WTC11 (cell line): Measurements from ENCODE around the gene ITK.

Experiments used
- CREB1 ChIP-seq: sonication (generic); formaldehyde crosslinking; IDR thresholded peaks from 2 replicates; pipeline ENCODE4 v1.8.0; 2023; ENCODE audit warnings: mild to moderate bottlenecking, missing genetic modification reagents
- FOXK1 ChIP-seq: sonication (generic); formaldehyde crosslinking; IDR thresholded peaks from 2 replicates; pipeline ENCODE4 v1.8.0; 2022; ENCODE audit warnings: mild to moderate bottlenecking, moderate library complexity, missing genetic modification reagents
- TEAD1 ChIP-seq: sonication (generic); formaldehyde crosslinking; IDR thresholded peaks from 2 replicates; pipeline ENCODE4 v1.8.0; 2022; ENCODE audit warnings: mild to moderate bottlenecking, missing genetic modification reagents
- TF ChIP-seq, protein P1 (sequence below): sonication (generic); formaldehyde crosslinking; IDR thresholded peaks from 2 replicates; pipeline ENCODE4 v1.8.0; 2023; ENCODE audit warnings: mild to moderate bottlenecking, missing genetic modification reagents
- TF ChIP-seq, protein P2 (sequence below): fragments of 200-600 bp; IDR thresholded peaks from 2 replicates; pipeline ENCODE4 v1.8.0; 2022; ENCODE audit warnings: antibody characterized with exemption
- TF ChIP-seq, protein P3 (sequence below): sonication (generic); formaldehyde crosslinking; IDR thresholded peaks from 2 replicates; pipeline ENCODE4 v1.8.1; 2022; ENCODE audit warnings: mild to moderate bottlenecking, moderate library complexity, missing genetic modification reagents
- TF ChIP-seq, protein P4 (sequence below): sonication (generic); formaldehyde crosslinking; IDR thresholded peaks from 2 replicates; pipeline ENCODE4 v1.8.1; 2023; ENCODE audit warnings: mild to moderate bottlenecking, missing genetic modification reagents
- TF ChIP-seq, protein P5 (sequence below): fragments of 250-450 bp; sonication (Bioruptor Pico); IDR thresholded peaks from 2 replicates; pipeline ENCODE4 v1.9.0; 2021; ENCODE audit warnings: mild to moderate bottlenecking
- TF ChIP-seq, protein P6 (sequence below): sonication (generic); formaldehyde crosslinking; conservative IDR thresholded peaks from 2 replicates; pipeline ENCODE4 v1.8.1; 2022; ENCODE audit warnings: mild to moderate bottlenecking, missing genetic modification reagents
- TF ChIP-seq, protein P7 (sequence below): sonication (generic); formaldehyde crosslinking; IDR thresholded peaks from 2 replicates; pipeline ENCODE4 v1.8.1; 2023; ENCODE audit warnings: mild to moderate bottlenecking, missing genetic modification reagents
- TF ChIP-seq, protein P8 (sequence below): sonication (generic); formaldehyde crosslinking; IDR thresholded peaks from 2 replicates; pipeline ENCODE4 v1.8.0; 2023; ENCODE audit warnings: missing genetic modification reagents

DNA sequence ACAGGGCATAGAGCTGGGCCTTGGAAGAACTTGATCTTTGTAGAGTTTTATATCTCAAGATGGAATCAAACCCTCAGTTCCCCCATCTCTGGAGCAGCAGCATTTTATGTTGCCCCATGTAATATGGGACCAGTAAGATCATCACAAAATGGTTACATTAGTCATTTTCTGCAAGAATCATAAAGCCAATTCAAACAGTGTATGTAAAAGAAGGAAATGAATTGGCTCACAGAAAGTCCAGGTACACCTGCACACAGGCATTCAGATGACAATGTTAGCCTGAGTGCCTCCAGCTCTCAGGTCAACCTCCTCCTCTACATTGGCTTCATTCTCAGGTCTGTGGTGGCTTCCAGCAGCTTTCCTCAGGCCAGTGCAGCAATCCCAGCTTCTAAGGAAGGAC is 120.4 kb downstream of the ITK start:
- TF ChIP-seq, protein P1, sequence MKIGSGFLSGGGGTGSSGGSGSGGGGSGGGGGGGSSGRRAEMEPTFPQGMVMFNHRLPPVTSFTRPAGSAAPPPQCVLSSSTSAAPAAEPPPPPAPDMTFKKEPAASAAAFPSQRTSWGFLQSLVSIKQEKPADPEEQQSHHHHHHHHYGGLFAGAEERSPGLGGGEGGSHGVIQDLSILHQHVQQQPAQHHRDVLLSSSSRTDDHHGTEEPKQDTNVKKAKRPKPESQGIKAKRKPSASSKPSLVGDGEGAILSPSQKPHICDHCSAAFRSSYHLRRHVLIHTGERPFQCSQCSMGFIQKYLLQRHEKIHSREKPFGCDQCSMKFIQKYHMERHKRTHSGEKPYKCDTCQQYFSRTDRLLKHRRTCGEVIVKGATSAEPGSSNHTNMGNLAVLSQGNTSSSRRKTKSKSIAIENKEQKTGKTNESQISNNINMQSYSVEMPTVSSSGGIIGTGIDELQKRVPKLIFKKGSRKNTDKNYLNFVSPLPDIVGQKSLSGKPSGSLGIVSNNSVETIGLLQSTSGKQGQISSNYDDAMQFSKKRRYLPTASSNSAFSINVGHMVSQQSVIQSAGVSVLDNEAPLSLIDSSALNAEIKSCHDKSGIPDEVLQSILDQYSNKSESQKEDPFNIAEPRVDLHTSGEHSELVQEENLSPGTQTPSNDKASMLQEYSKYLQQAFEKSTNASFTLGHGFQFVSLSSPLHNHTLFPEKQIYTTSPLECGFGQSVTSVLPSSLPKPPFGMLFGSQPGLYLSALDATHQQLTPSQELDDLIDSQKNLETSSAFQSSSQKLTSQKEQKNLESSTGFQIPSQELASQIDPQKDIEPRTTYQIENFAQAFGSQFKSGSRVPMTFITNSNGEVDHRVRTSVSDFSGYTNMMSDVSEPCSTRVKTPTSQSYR = no peak
- TF ChIP-seq, protein P2, sequence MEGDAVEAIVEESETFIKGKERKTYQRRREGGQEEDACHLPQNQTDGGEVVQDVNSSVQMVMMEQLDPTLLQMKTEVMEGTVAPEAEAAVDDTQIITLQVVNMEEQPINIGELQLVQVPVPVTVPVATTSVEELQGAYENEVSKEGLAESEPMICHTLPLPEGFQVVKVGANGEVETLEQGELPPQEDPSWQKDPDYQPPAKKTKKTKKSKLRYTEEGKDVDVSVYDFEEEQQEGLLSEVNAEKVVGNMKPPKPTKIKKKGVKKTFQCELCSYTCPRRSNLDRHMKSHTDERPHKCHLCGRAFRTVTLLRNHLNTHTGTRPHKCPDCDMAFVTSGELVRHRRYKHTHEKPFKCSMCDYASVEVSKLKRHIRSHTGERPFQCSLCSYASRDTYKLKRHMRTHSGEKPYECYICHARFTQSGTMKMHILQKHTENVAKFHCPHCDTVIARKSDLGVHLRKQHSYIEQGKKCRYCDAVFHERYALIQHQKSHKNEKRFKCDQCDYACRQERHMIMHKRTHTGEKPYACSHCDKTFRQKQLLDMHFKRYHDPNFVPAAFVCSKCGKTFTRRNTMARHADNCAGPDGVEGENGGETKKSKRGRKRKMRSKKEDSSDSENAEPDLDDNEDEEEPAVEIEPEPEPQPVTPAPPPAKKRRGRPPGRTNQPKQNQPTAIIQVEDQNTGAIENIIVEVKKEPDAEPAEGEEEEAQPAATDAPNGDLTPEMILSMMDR = no peak
- TF ChIP-seq, protein P3, sequence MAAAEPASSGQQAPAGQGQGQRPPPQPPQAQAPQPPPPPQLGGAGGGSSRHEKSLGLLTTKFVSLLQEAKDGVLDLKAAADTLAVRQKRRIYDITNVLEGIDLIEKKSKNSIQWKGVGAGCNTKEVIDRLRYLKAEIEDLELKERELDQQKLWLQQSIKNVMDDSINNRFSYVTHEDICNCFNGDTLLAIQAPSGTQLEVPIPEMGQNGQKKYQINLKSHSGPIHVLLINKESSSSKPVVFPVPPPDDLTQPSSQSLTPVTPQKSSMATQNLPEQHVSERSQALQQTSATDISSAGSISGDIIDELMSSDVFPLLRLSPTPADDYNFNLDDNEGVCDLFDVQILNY (CRISPR knock-in tag) = no peak
- TF ChIP-seq, protein P4, sequence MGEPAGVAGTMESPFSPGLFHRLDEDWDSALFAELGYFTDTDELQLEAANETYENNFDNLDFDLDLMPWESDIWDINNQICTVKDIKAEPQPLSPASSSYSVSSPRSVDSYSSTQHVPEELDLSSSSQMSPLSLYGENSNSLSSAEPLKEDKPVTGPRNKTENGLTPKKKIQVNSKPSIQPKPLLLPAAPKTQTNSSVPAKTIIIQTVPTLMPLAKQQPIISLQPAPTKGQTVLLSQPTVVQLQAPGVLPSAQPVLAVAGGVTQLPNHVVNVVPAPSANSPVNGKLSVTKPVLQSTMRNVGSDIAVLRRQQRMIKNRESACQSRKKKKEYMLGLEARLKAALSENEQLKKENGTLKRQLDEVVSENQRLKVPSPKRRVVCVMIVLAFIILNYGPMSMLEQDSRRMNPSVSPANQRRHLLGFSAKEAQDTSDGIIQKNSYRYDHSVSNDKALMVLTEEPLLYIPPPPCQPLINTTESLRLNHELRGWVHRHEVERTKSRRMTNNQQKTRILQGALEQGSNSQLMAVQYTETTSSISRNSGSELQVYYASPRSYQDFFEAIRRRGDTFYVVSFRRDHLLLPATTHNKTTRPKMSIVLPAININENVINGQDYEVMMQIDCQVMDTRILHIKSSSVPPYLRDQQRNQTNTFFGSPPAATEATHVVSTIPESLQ (CRISPR knock-in tag) = no peak
- TF ChIP-seq CREB1 (CRISPR knock-in tag) (no peak), TEAD1 (CRISPR knock-in tag) (no peak), FOXK1 (CRISPR knock-in tag) (no peak)
- TF ChIP-seq, protein P5, sequence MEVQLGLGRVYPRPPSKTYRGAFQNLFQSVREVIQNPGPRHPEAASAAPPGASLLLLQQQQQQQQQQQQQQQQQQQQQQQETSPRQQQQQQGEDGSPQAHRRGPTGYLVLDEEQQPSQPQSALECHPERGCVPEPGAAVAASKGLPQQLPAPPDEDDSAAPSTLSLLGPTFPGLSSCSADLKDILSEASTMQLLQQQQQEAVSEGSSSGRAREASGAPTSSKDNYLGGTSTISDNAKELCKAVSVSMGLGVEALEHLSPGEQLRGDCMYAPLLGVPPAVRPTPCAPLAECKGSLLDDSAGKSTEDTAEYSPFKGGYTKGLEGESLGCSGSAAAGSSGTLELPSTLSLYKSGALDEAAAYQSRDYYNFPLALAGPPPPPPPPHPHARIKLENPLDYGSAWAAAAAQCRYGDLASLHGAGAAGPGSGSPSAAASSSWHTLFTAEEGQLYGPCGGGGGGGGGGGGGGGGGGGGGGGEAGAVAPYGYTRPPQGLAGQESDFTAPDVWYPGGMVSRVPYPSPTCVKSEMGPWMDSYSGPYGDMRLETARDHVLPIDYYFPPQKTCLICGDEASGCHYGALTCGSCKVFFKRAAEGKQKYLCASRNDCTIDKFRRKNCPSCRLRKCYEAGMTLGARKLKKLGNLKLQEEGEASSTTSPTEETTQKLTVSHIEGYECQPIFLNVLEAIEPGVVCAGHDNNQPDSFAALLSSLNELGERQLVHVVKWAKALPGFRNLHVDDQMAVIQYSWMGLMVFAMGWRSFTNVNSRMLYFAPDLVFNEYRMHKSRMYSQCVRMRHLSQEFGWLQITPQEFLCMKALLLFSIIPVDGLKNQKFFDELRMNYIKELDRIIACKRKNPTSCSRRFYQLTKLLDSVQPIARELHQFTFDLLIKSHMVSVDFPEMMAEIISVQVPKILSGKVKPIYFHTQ (CRISPR knock-in tag) = no peak
- TF ChIP-seq, protein P6, sequence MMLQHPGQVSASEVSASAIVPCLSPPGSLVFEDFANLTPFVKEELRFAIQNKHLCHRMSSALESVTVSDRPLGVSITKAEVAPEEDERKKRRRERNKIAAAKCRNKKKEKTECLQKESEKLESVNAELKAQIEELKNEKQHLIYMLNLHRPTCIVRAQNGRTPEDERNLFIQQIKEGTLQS (CRISPR knock-in tag) = no peak
- TF ChIP-seq, protein P7, sequence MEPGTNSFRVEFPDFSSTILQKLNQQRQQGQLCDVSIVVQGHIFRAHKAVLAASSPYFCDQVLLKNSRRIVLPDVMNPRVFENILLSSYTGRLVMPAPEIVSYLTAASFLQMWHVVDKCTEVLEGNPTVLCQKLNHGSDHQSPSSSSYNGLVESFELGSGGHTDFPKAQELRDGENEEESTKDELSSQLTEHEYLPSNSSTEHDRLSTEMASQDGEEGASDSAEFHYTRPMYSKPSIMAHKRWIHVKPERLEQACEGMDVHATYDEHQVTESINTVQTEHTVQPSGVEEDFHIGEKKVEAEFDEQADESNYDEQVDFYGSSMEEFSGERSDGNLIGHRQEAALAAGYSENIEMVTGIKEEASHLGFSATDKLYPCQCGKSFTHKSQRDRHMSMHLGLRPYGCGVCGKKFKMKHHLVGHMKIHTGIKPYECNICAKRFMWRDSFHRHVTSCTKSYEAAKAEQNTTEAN = no peak
- TF ChIP-seq, protein P8, sequence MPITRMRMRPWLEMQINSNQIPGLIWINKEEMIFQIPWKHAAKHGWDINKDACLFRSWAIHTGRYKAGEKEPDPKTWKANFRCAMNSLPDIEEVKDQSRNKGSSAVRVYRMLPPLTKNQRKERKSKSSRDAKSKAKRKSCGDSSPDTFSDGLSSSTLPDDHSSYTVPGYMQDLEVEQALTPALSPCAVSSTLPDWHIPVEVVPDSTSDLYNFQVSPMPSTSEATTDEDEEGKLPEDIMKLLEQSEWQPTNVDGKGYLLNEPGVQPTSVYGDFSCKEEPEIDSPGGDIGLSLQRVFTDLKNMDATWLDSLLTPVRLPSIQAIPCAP (CRISPR knock-in tag) = no peak
